Measurements from ENCODE around the gene CCR7.
"Not testable (repeated sequence)": the region's sequence is repeated elsewhere in the genome, so short reads cannot be mapped to it uniquely, and the experiment has no call there.

Gene CCR7

GRCh38 chr17:40547079-40547784 lies 18.0 kb downstream of the CCR7 start:
- no peak for DNase-seq (ENCODE audit: low read depth)
- H3K4me3 ChIP-seq (ENCODE audit: low read length): no peak overlapping the region
- TF ChIP-seq CTCF (conservative IDR thresholded peaks at IDR 0.05; ENCODE audit: low read length): no peak

- DNase-seq (ENCODE audit: low read depth); H3K4me3 ChIP-seq (ENCODE audit: low read length): not testable (repeated sequence)
These were observed 18.8 kb downstream of the CCR7 start for GRCh38 chr17:40546497-40546896.

GRCh38 chr17:40545660-40546059 lies 19.6 kb downstream of the CCR7 start:
- no peak overlapping the region for H3K4me3 ChIP-seq (ENCODE audit: low read length)
- DNase-seq (ENCODE audit: low read depth): no peak
- no peak for TF ChIP-seq CTCF (conservative IDR thresholded peaks at IDR 0.05; ENCODE audit: low read length)

- TF ChIP-seq CTCF (conservative IDR thresholded peaks at IDR 0.05; ENCODE audit: low read length): no peak
- no peak overlapping the region for H3K4me3 ChIP-seq (ENCODE audit: low read length)
- DNase-seq (ENCODE audit: low read depth): peak; percentile 97
These were observed 22.5 kb downstream of the CCR7 start for GRCh38 chr17:40542558-40543411.

- no peak overlapping the region for H3K4me3 ChIP-seq (ENCODE audit: low read length)
- TF ChIP-seq CTCF (conservative IDR thresholded peaks at IDR 0.05; ENCODE audit: low read length): no peak
- DNase-seq (ENCODE audit: low read depth): peak; percentile 81
These were observed 23.3 kb downstream of the CCR7 start for GRCh38 chr17:40541873-40542557.

GRCh38 chr17:40541060-40541872 lies 24.0 kb downstream of the CCR7 start:
- H3K4me3 ChIP-seq (ENCODE audit: low read length): no peak overlapping the region
- no peak for DNase-seq (ENCODE audit: low read depth)
- TF ChIP-seq CTCF (conservative IDR thresholded peaks at IDR 0.05; ENCODE audit: low read length): no peak

- no peak for TF ChIP-seq CTCF (conservative IDR thresholded peaks at IDR 0.05; ENCODE audit: low read length)
- no peak for DNase-seq (ENCODE audit: low read depth)
- no peak overlapping the region for H3K4me3 ChIP-seq (ENCODE audit: low read length)
These were observed 24.8 kb downstream of the CCR7 start for GRCh38 chr17:40540448-40540847.
